HK-2 (cell line): Measurements from ENCODE around the gene EZR.

Experiments used
- DNase-seq: peaks from one replicate; pipeline ENCODE4 v3.0.0-alpha.2; 2018; ENCODE audit not compliant: unreplicated experiment

EZR gene

GRCh38 chr6:158760618-158761250, 58.4 kb downstream of the EZR start:
- no peak for DNase-seq

GRCh38 chr6:158759966-158760617, 59.1 kb downstream of the EZR start:
- no peak for DNase-seq

- DNase-seq: no peak
Measured at GRCh38 chr6:158758941-158759479, 60.2 kb downstream of the EZR start.

GRCh38 chr6:158758451-158758860, 60.7 kb downstream of the EZR start:
- no peak for DNase-seq

GRCh38 chr6:158757753-158758090, 61.4 kb downstream of the EZR start:
- DNase-seq: no peak

GRCh38 chr6:158756977-158757752, 62.0 kb downstream of the EZR start:
- no peak for DNase-seq

- no peak for DNase-seq
Measured at GRCh38 chr6:158756126-158756525, 63.0 kb downstream of the EZR start.

GRCh38 chr6:158755636-158756035, 63.5 kb downstream of the EZR start:
- DNase-seq: no peak

- DNase-seq: no peak
Measured at GRCh38 chr6:158754738-158755137, 64.4 kb downstream of the EZR start.

GRCh38 chr6:158753811-158754210, 65.4 kb downstream of the EZR start:
- no peak for DNase-seq

GRCh38 chr6:158752613-158753012, 66.6 kb downstream of the EZR start:
- no peak for DNase-seq

- no peak for DNase-seq
Measured at GRCh38 chr6:158751921-158752320, 67.2 kb downstream of the EZR start.

- DNase-seq: no peak
Measured at GRCh38 chr6:158751224-158751623, 67.9 kb downstream of the EZR start.

GRCh38 chr6:158744986-158745430, 74.2 kb downstream of the EZR start:
- DNase-seq: no peak

GRCh38 chr6:158743033-158743651, 76.0 kb downstream of the EZR start:
- DNase-seq: no peak

GRCh38 chr6:158739673-158740072, 79.5 kb downstream of the EZR start:
- no peak for DNase-seq

- no peak for DNase-seq
Measured at GRCh38 chr6:158737710-158738615, 81.2 kb downstream of the EZR start.

GRCh38 chr6:158737082-158737709, 82.0 kb downstream of the EZR start:
- DNase-seq: no peak

GRCh38 chr6:158735009-158735408, 84.2 kb downstream of the EZR start:
- DNase-seq: no peak

GRCh38 chr6:158730541-158730907, 88.6 kb downstream of the EZR start:
- DNase-seq: no peak
